ENCODE measurements around the gene NKAIN2. TPM values are rescaled to one million over a fixed set of nuclear protein-coding genes. Genes with fewer than 3 reads are reported as not detected.

Gene NKAIN2
- total RNA-seq, 1 donor from 2014 or later: not detected

- TF ChIP-seq CTCF (IDR thresholded peaks at IDR 0.05; ENCODE audit: insufficient read depth, low read length, poor library complexity, severe bottlenecking): no peak
- H3K36me3 ChIP-seq (ENCODE audit: control insufficient read depth, insufficient read depth, low read length): no peaks in the 10 kb centered on the region
- H3K4me3 ChIP-seq (ENCODE audit: low read depth, low read length): no peak overlapping the region
- no peak for DNase-seq (ENCODE audit: low read depth)
- H3K27me3 ChIP-seq (ENCODE audit: control insufficient read depth, insufficient read depth, low read length): no peaks in the 10 kb centered on the region
Observed at GRCh38 chr6:124420116-124420840, 616.6 kb downstream of the NKAIN2 start.

GRCh38 chr6:124423621-124424020 lies 620.0 kb downstream of the NKAIN2 start:
- Histone ChIP-seq H3K36me3 (ENCODE audit: control insufficient read depth, insufficient read depth, low read length) (no peaks in the 10 kb centered on the region), H3K27me3 (ENCODE audit: control insufficient read depth, insufficient read depth, low read length) (no peaks in the 10 kb centered on the region), H3K4me3 (ENCODE audit: low read depth, low read length) (no peak overlapping the region)
- no peak for TF ChIP-seq CTCF (IDR thresholded peaks at IDR 0.05; ENCODE audit: insufficient read depth, low read length, poor library complexity, severe bottlenecking)
- no peak for DNase-seq (ENCODE audit: low read depth)

- no peak for TF ChIP-seq CTCF (IDR thresholded peaks at IDR 0.05; ENCODE audit: insufficient read depth, low read length, poor library complexity, severe bottlenecking)
- Histone ChIP-seq H3K4me3 (ENCODE audit: low read depth, low read length) (no peak overlapping the region), H3K27me3 (ENCODE audit: control insufficient read depth, insufficient read depth, low read length) (no peaks in the 10 kb centered on the region), H3K36me3 (ENCODE audit: control insufficient read depth, insufficient read depth, low read length) (no peaks in the 10 kb centered on the region)
- DNase-seq (ENCODE audit: low read depth): no peak
Observed at GRCh38 chr6:124430740-124431318, 627.2 kb downstream of the NKAIN2 start.

GRCh38 chr6:124432620-124433019 lies 629.0 kb downstream of the NKAIN2 start:
- Histone ChIP-seq H3K36me3 (ENCODE audit: control insufficient read depth, insufficient read depth, low read length) (no peaks in the 10 kb centered on the region), H3K4me3 (ENCODE audit: low read depth, low read length) (no peak overlapping the region), H3K27me3 (ENCODE audit: control insufficient read depth, insufficient read depth, low read length) (no peaks in the 10 kb centered on the region)
- DNase-seq (ENCODE audit: low read depth): no peak
- no peak for TF ChIP-seq CTCF (IDR thresholded peaks at IDR 0.05; ENCODE audit: insufficient read depth, low read length, poor library complexity, severe bottlenecking)

- TF ChIP-seq CTCF (IDR thresholded peaks at IDR 0.05; ENCODE audit: insufficient read depth, low read length, poor library complexity, severe bottlenecking): no peak
- no peaks in the 10 kb centered on the region for H3K36me3 ChIP-seq (ENCODE audit: control insufficient read depth, insufficient read depth, low read length)
- no peaks in the 10 kb centered on the region for H3K27me3 ChIP-seq (ENCODE audit: control insufficient read depth, insufficient read depth, low read length)
- DNase-seq (ENCODE audit: low read depth): no peak
- no peak overlapping the region for H3K4me3 ChIP-seq (ENCODE audit: low read depth, low read length)
Observed at GRCh38 chr6:124433387-124434160, 629.9 kb downstream of the NKAIN2 start.

Measured in kidney epithelial cell (primary cell).